Suppressor macrophage treated with lipopolysaccharide for 4 hours (primary cell): ENCODE results near the gene RASSF4.

Source experiments
- DNase-seq: peaks from one replicate; pipeline ENCODE4 v3.0.0-alpha.2; 2020

Gene RASSF4

GRCh38 chr10:44977287-44978212 lies 17.9 kb downstream of the RASSF4 start:
- no peak for DNase-seq

- no peak for DNase-seq
Measured at GRCh38 chr10:44978213-44978569, 18.6 kb downstream of the RASSF4 start.

GRCh38 chr10:44978570-44979280 lies 19.1 kb downstream of the RASSF4 start, which contains the start of gene DEPP1:
Gene DEPP1, minus strand, starts transcription at chr10:44978809. Its CDS starts 779 bp downstream, at chr10:44978030.
- DNase-seq: peak; percentile 71

GRCh38 chr10:44979281-44980191 lies 19.9 kb downstream of the RASSF4 start:
- DNase-seq: no peak

- no peak for DNase-seq
Measured at GRCh38 chr10:44980309-44981171, 20.9 kb downstream of the RASSF4 start.

- DNase-seq: peak; percentile 51
Measured at GRCh38 chr10:44981172-44982113, 21.8 kb downstream of the RASSF4 start.

GRCh38 chr10:44982114-44982460 lies 22.5 kb downstream of the RASSF4 start:
- no peak for DNase-seq

GRCh38 chr10:44982496-44982895 lies 22.9 kb downstream of the RASSF4 start:
- no peak for DNase-seq

GRCh38 chr10:44983066-44983894 lies 23.7 kb downstream of the RASSF4 start:
- no peak for DNase-seq

GRCh38 chr10:44983895-44984278 lies 24.3 kb downstream of the RASSF4 start:
- no peak for DNase-seq

- DNase-seq: no peak
Measured at GRCh38 chr10:44984671-44985101, 25.1 kb downstream of the RASSF4 start.

- no peak for DNase-seq
Measured at GRCh38 chr10:44985175-44985681, 25.6 kb downstream of the RASSF4 start.

- no peak for DNase-seq
Measured at GRCh38 chr10:44986179-44986578, 26.6 kb downstream of the RASSF4 start.

- DNase-seq: no peak
Measured at GRCh38 chr10:44986670-44987069, 27.1 kb downstream of the RASSF4 start.

- no peak for DNase-seq
Measured at GRCh38 chr10:44988957-44989585, 29.5 kb downstream of the RASSF4 start.

- no peak for DNase-seq
Measured at GRCh38 chr10:44989597-44990301, 30.1 kb downstream of the RASSF4 start.

GRCh38 chr10:44990302-44990655 lies 30.7 kb downstream of the RASSF4 start:
- DNase-seq: no peak

GRCh38 chr10:44990965-44991364 lies 31.4 kb downstream of the RASSF4 start:
- no peak for DNase-seq

- no peak for DNase-seq
Measured at GRCh38 chr10:44991571-44991970, 32.0 kb downstream of the RASSF4 start.
